Measurements from ENCODE around the gene CCNB2. TPM values are rescaled to one million over a fixed set of nuclear protein-coding genes. Genes with fewer than 3 reads are reported as not detected.
"Not testable (repeated sequence)": the region's sequence is repeated elsewhere in the genome, so short reads cannot be mapped to it uniquely, and the experiment has no call there.

Gene CCNB2
- polyA plus RNA-seq, 1 donor = 20.7 TPM

- Histone ChIP-seq H3K4me3 (ENCODE audit: low read length) (no peak overlapping the region), H3K27me3 (ENCODE audit: control insufficient read depth, insufficient read depth, low read length) (no peaks in the 10 kb centered on the region), H3K4me1 (ENCODE audit: control insufficient read depth, insufficient read depth, low read length) (peaks cover 17% of the 10 kb centered on the region), H3K36me3 (ENCODE audit: control insufficient read depth, insufficient read depth, low read length) (peaks cover 67% of the 10 kb centered on the region), H3K9me3 (ENCODE audit: control insufficient read depth, low read depth, low read length) (no peaks in the 10 kb centered on the region), H3K27ac (ENCODE audit: low read length) (no peak overlapping the region)
- WGBS (ENCODE audit: insufficient coverage, low lambda C conversion rate) = no CpG with 5 or more reads among the region's 23 CpGs
- DNase-seq = no peak
Observed at GRCh38 chr15:59160880-59161593, 56.1 kb downstream of the CCNB2 start.

- not testable (repeated sequence) for H3K9me3 ChIP-seq (ENCODE audit: control insufficient read depth, low read depth, low read length); DNase-seq; H3K27me3 ChIP-seq (ENCODE audit: control insufficient read depth, insufficient read depth, low read length); H3K4me3 ChIP-seq (ENCODE audit: low read length); H3K27ac ChIP-seq (ENCODE audit: low read length)
- peaks cover 26% of the 10 kb centered on the region for H3K4me1 ChIP-seq (ENCODE audit: control insufficient read depth, insufficient read depth, low read length)
- peaks cover 64% of the 10 kb centered on the region for H3K36me3 ChIP-seq (ENCODE audit: control insufficient read depth, insufficient read depth, low read length)
- WGBS (ENCODE audit: insufficient coverage, low lambda C conversion rate) = 100% methylated on average over 2 of the region's 8 CpGs
Observed at GRCh38 chr15:59162080-59162479, 57.1 kb downstream of the CCNB2 start.

DNA sequence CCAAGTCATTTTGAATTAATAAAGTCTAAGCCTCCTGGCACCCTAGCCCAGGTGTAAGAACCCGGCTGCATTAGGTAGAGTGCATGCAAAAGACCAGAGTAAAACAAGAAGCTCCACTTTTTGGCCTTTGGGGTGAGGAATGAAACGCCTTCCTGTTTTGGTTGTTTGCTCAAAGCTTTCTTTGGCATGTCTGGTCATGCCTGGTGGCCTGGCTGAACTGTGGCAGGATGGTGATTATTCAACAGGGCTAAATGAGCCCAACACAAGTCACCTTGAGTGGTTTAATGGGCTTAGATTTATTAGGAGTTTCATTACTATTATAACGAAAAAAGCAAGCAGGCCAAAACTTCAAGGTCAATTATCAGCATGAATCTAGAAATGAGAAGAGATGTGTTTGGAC lies 60.8 kb downstream of the CCNB2 start:
- no peak for DNase-seq
- WGBS (ENCODE audit: insufficient coverage, low lambda C conversion rate) = 20% methylated on average over 1 of the region's 3 CpGs
- Histone ChIP-seq H3K36me3 (ENCODE audit: control insufficient read depth, insufficient read depth, low read length) (peaks cover 40% of the 10 kb centered on the region), H3K27ac (ENCODE audit: low read length) (peak overlapping the region; percentile 86), H3K9me3 (ENCODE audit: control insufficient read depth, low read depth, low read length) (no peaks in the 10 kb centered on the region), H3K27me3 (ENCODE audit: control insufficient read depth, insufficient read depth, low read length) (no peaks in the 10 kb centered on the region), H3K4me3 (ENCODE audit: low read length) (no peak overlapping the region), H3K4me1 (ENCODE audit: control insufficient read depth, insufficient read depth, low read length) (peaks cover 26% of the 10 kb centered on the region)

GRCh38 chr15:59166166-59166565 lies 61.2 kb downstream of the CCNB2 start:
- Histone ChIP-seq H3K36me3 (ENCODE audit: control insufficient read depth, insufficient read depth, low read length) (peaks cover 40% of the 10 kb centered on the region), H3K4me3 (ENCODE audit: low read length) (no peak overlapping the region), H3K27me3 (ENCODE audit: control insufficient read depth, insufficient read depth, low read length) (no peaks in the 10 kb centered on the region), H3K9me3 (ENCODE audit: control insufficient read depth, low read depth, low read length) (no peaks in the 10 kb centered on the region), H3K27ac (ENCODE audit: low read length) (peak overlapping the region; percentile 86), H3K4me1 (ENCODE audit: control insufficient read depth, insufficient read depth, low read length) (peaks cover 26% of the 10 kb centered on the region)
- WGBS (ENCODE audit: insufficient coverage, low lambda C conversion rate) = 33% methylated on average over 2 of the region's 4 CpGs
- DNase-seq = peak; percentile 48 to 75

- no peak overlapping the region for H3K4me3 ChIP-seq (ENCODE audit: low read length)
- H3K36me3 ChIP-seq (ENCODE audit: control insufficient read depth, insufficient read depth, low read length) = peaks cover 40% of the 10 kb centered on the region
Observed at GRCh38 chr15:59166601-59167265, 61.8 kb downstream of the CCNB2 start.

DNA sequence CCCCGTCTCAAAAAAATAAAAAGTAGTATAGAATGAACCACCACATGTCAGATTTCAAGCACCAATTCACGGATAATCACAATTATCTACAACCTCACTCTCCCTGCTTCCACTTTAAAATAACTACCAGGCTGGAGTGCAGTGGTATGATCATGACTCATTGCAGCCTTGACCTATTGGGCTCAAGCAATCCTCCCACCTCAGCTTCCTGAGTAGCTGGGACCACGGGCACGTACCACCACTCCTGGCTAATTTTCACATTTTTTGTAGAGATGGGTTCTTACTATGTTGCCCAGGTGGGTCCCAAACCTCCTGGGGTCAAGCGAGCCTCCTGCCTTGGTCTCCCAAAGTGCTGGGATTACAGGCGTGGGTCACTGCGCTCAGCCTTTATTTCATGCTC lies 63.6 kb downstream of the CCNB2 start:
- DNase-seq = no peak
- H3K27me3 ChIP-seq (ENCODE audit: control insufficient read depth, insufficient read depth, low read length) = no peaks in the 10 kb centered on the region
- H3K9me3 ChIP-seq (ENCODE audit: control insufficient read depth, low read depth, low read length) = no peaks in the 10 kb centered on the region
- WGBS (ENCODE audit: insufficient coverage, low lambda C conversion rate) = 80% methylated on average over 1 of the region's 7 CpGs
- no peak overlapping the region for H3K27ac ChIP-seq (ENCODE audit: low read length)
- peaks cover 35% of the 10 kb centered on the region for H3K36me3 ChIP-seq (ENCODE audit: control insufficient read depth, insufficient read depth, low read length)
- no peak overlapping the region for H3K4me3 ChIP-seq (ENCODE audit: low read length)
- peaks cover 22% of the 10 kb centered on the region for H3K4me1 ChIP-seq (ENCODE audit: control insufficient read depth, insufficient read depth, low read length)

More at GRCh38 chr15:59166601-59167265, 61.8 kb downstream of the CCNB2 start:
- WGBS (ENCODE audit: insufficient coverage, low lambda C conversion rate) = no CpG with 5 or more reads among the region's 11 CpGs
- H3K27ac ChIP-seq (ENCODE audit: low read length) = peak overlapping the region; percentile 86
- H3K9me3 ChIP-seq (ENCODE audit: control insufficient read depth, low read depth, low read length) = no peaks in the 10 kb centered on the region
- DNase-seq = no peak
- peaks cover 26% of the 10 kb centered on the region for H3K4me1 ChIP-seq (ENCODE audit: control insufficient read depth, insufficient read depth, low read length)
- no peaks in the 10 kb centered on the region for H3K27me3 ChIP-seq (ENCODE audit: control insufficient read depth, insufficient read depth, low read length)

DNA sequence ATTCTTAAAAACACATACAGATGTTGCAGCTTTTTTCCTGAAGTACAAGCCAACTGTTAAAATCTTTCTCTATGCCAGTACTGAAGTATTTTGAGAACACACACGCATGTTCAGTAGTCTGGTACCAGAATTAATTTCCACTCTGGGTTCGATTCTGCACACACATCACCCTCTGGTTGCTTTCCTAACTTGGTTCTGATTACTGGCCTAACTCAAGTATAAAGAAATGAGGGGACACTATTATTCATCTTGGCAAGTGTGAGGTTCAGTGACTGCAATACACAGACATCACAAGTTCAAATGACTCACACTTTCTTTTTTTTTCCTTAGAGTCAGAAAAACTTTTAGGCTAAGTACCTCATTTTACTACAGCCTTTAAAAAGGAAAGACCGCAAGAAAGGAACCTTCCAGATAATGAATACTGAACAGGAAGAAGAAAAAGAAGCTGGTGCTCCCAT lies 64.3 kb downstream of the CCNB2 start:
- Histone ChIP-seq H3K9me3 (ENCODE audit: control insufficient read depth, low read depth, low read length) (no peaks in the 10 kb centered on the region), H3K4me1 (ENCODE audit: control insufficient read depth, insufficient read depth, low read length) (peaks cover 17% of the 10 kb centered on the region), H3K27ac (ENCODE audit: low read length) (peak overlapping the region; percentile 46), H3K4me3 (ENCODE audit: low read length) (no peak overlapping the region), H3K36me3 (ENCODE audit: control insufficient read depth, insufficient read depth, low read length) (peaks cover 41% of the 10 kb centered on the region), H3K27me3 (ENCODE audit: control insufficient read depth, insufficient read depth, low read length) (no peaks in the 10 kb centered on the region)
- 33% methylated on average over 1 of the region's 3 CpGs for WGBS (ENCODE audit: insufficient coverage, low lambda C conversion rate)
- peak in 1 of 2 donors; percentile 31 for DNase-seq

DNA sequence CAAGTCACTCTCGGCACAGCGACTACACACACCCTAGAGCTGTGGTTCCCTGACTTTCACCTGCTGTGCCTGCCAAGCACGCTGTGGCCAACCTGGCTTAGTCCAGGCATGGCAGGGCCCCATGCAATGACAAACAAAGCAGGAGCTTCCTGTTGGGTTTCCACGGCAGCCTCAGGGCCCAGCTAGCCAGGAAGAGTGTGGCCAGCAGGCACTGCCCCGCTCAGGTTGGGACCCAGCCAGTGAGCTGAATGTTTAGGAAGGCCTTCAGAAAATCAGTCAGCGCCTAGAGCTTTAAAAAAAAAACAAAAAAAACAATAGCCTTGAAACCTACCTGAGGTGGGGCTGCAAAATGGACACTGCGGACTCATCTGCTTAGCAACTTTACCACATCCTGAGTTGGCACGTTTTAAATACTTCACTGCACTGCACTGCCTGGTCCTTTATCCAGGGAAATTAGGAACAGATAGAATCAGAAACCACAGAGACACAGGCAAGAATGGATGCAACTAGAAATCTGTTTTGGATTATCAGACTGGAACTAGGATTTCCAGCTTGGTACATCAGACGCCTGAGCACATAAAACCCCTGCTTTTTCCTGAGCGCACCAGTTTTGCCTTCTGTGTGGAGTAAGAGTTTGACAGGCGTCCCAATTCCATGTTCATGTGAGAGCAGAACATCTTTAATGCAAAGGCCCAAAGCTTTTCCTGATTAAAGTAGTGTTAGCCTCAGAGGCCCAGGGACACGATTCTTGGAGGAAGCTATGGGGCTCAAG lies 65.5 kb downstream of the CCNB2 start:
- no peaks in the 10 kb centered on the region for H3K27me3 ChIP-seq (ENCODE audit: control insufficient read depth, insufficient read depth, low read length)
- H3K4me1 ChIP-seq (ENCODE audit: control insufficient read depth, insufficient read depth, low read length) = peaks cover 21% of the 10 kb centered on the region
- DNase-seq = no peak
- H3K4me3 ChIP-seq (ENCODE audit: low read length) = no peak overlapping the region
- 100% methylated on average over 1 of the region's 12 CpGs for WGBS (ENCODE audit: insufficient coverage, low lambda C conversion rate)
- H3K9me3 ChIP-seq (ENCODE audit: control insufficient read depth, low read depth, low read length) = no peaks in the 10 kb centered on the region
- H3K27ac ChIP-seq (ENCODE audit: low read length) = peak overlapping the region; percentile 46
- peaks cover 40% of the 10 kb centered on the region for H3K36me3 ChIP-seq (ENCODE audit: control insufficient read depth, insufficient read depth, low read length)

GRCh38 chr15:59171067-59171397 lies 66.1 kb downstream of the CCNB2 start:
- Histone ChIP-seq H3K4me1 (ENCODE audit: control insufficient read depth, insufficient read depth, low read length) (peaks cover 16% of the 10 kb centered on the region), H3K9me3 (ENCODE audit: control insufficient read depth, low read depth, low read length) (no peaks in the 10 kb centered on the region), H3K36me3 (ENCODE audit: control insufficient read depth, insufficient read depth, low read length) (peaks cover 36% of the 10 kb centered on the region), H3K27ac (ENCODE audit: low read length) (no peak overlapping the region), H3K4me3 (ENCODE audit: low read length) (no peak overlapping the region), H3K27me3 (ENCODE audit: control insufficient read depth, insufficient read depth, low read length) (no peaks in the 10 kb centered on the region)
- no CpG with 5 or more reads among the region's 8 CpGs for WGBS (ENCODE audit: insufficient coverage, low lambda C conversion rate)
- no peak for DNase-seq

DNA sequence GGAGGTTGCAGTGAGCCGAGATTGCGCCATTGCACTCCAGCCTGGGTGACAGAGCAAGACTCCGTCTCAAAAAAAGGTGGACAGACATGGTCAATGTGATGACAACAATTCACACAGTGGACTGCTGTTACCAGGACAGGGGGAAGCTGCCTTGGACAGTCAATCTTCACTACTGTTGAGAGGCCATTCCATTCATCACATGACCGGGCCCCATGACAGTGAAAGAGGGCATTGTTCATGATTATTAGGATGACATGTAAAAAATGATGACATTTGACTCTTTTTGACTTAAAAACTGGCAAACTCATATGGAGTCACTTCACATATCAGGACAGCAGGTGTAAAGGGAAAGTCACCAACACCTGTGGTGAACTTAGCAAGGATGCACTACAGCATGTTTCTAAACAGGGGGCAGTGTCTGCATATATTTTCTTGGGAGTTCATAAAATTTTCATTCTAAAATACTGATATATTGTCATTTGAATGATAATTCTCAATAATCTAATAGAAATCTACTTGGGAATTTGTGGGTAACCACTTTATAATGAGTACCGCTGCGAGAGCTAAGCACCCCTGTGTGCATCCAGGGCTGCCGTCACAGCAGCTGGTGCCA lies 67.4 kb downstream of the CCNB2 start:
- no peak for DNase-seq
- no peaks in the 10 kb centered on the region for H3K9me3 ChIP-seq (ENCODE audit: control insufficient read depth, low read depth, low read length)
- 100% methylated on average over 1 of the region's 7 CpGs for WGBS (ENCODE audit: insufficient coverage, low lambda C conversion rate)
- H3K36me3 ChIP-seq (ENCODE audit: control insufficient read depth, insufficient read depth, low read length) = peaks cover 38% of the 10 kb centered on the region
- no peak overlapping the region for H3K27ac ChIP-seq (ENCODE audit: low read length)
- no peak overlapping the region for H3K4me3 ChIP-seq (ENCODE audit: low read length)
- H3K4me1 ChIP-seq (ENCODE audit: control insufficient read depth, insufficient read depth, low read length) = peaks cover 7% of the 10 kb centered on the region
- H3K27me3 ChIP-seq (ENCODE audit: control insufficient read depth, insufficient read depth, low read length) = no peaks in the 10 kb centered on the region
